Effector CD8-positive, alpha-beta T cell (primary cell): ENCODE measurements around the gene SLC2A8.

ENCODE experiments used
- DNase-seq: peaks from one replicate; lab custom pipeline; 2025; lab: John Stamatoyannopoulos, UW
- total RNA-seq, 4 experiments: gene quantifications; one replicate each; lab custom pipeline; 2026; lab: John Stamatoyannopoulos, UW

Gene SLC2A8
- 3.8 to 18.5 (median 6.8) reads per million in 4 experiments for total RNA-seq

- DNase-seq, result peak; percentile 56
Observed at GRCh38 chr9:127396808-127397645, at the start of gene SLC2A8. Gene SLC2A8 (plus strand): TSS chr9:127397169. CDS start chr9:127397231, 62 bp downstream.

GRCh38 chr9:127347831-127348776 is 48.9 kb upstream of the SLC2A8 start:
- DNase-seq, result no peak

- DNase-seq, result no peak
Observed at GRCh38 chr9:127349483-127350113, 47.4 kb upstream of the SLC2A8 start.

GRCh38 chr9:127351182-127352166 is 45.5 kb upstream of the SLC2A8 start:
- no peak for DNase-seq

- no peak for DNase-seq
Observed at GRCh38 chr9:127353882-127354281, 43.1 kb upstream of the SLC2A8 start.

- DNase-seq, result no peak
Observed at GRCh38 chr9:127356906-127357305, 40.1 kb upstream of the SLC2A8 start.

GRCh38 chr9:127358023-127358535 is 38.9 kb upstream of the SLC2A8 start:
- no peak for DNase-seq

GRCh38 chr9:127358770-127359169 is 38.2 kb upstream of the SLC2A8 start:
- no peak for DNase-seq

- no peak for DNase-seq
Observed at GRCh38 chr9:127360250-127360649, 36.7 kb upstream of the SLC2A8 start.

GRCh38 chr9:127360829-127361228 is 36.1 kb upstream of the SLC2A8 start:
- DNase-seq, result no peak

GRCh38 chr9:127361561-127361960 is 35.4 kb upstream of the SLC2A8 start:
- no peak for DNase-seq

GRCh38 chr9:127362829-127363228 is 34.1 kb upstream of the SLC2A8 start:
- no peak for DNase-seq

GRCh38 chr9:127365461-127365860 is 31.5 kb upstream of the SLC2A8 start:
- no peak for DNase-seq

GRCh38 chr9:127366594-127366993 is 30.4 kb upstream of the SLC2A8 start:
- DNase-seq, result no peak

GRCh38 chr9:127368852-127369402 is 28.0 kb upstream of the SLC2A8 start:
- no peak for DNase-seq

- DNase-seq, result no peak
Observed at GRCh38 chr9:127369428-127369827, 27.5 kb upstream of the SLC2A8 start.

GRCh38 chr9:127370147-127370579 is 26.8 kb upstream of the SLC2A8 start:
- DNase-seq, result no peak

GRCh38 chr9:127370672-127371648 is 26.0 kb upstream of the SLC2A8 start:
- DNase-seq, result no peak

- DNase-seq, result no peak
Observed at GRCh38 chr9:127380479-127380878, 16.5 kb upstream of the SLC2A8 start.
